ENCODE data around the gene NCEH1.

Gene NCEH1

DNA sequence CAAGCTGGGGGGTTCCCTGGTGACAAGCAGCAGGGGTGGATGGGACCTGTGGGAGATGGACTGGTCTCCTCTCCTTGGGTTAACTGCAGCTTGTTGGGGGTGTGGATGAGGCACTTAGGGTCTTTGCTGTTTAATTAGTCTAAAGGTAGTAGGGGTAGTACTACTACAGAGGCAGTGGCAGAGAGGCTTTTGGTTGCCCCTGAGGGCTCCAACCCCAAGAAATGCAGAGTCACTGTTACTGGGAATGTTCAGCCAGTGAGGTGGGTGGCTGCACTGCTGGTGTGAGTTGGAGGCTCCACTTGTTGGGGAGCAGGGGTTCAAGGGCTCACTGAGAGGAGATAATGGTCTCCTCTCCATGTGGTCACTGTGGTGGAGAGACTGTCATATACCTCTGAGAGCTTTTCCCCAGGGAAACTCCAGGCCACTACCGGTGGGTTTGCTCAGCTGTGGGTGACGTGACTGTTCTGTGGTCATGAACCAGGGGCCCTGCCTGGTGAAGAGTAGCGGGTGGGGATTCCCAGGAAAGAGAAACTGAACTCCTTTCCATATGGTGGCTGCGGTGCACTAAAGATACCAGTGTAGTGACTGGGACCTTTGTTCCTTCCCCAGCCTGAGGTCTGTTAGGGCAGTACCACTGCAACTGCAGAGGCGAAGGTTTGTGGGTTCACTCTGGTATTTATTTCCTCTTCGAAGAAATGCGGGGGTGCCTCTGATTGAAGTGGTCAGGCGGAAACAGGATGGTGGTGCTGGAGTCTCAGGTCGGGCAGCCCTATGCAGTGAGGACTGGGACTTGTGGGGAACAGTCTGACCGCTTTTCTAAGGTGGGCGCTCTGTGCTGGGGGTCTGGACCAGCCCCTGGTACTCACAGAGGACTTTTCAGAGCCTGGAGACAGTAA, 118.7 kb downstream of the NCEH1 start:
- FAIRE-seq: peak; percentile 97
- DNase-seq (ENCODE audit: insufficient read length, low spot score): peak; percentile 29

- no peak for FAIRE-seq
- DNase-seq (ENCODE audit: insufficient read length, low spot score): no peak
Measured at GRCh38 chr3:172591125-172591605, 119.7 kb downstream of the NCEH1 start.

- FAIRE-seq: peak; percentile 47
- DNase-seq (ENCODE audit: insufficient read length, low spot score): no peak
Measured at GRCh38 chr3:172586436-172586835, 124.4 kb downstream of the NCEH1 start.

DNA sequence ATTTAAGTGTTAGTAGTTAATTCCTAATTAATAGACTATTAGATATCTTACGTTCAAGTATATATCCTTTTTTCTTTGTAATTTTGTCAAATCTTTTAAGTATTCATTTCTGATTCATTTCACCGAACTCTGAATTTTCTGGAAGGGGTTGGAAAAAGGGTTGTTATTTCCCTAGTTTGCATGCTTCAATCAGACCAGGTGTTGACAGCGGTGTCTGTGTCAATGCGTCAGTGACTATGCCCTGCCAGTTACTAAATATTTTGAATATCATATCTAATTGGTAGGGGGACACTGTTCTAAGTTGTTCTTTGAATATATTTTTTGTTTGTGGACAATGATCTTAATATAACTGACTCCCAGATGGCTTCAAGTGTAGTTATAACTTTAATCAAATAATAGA, 124.9 kb downstream of the NCEH1 start:
- FAIRE-seq (no peak), DNase-seq (ENCODE audit: insufficient read length, low spot score) (no peak)

DNA sequence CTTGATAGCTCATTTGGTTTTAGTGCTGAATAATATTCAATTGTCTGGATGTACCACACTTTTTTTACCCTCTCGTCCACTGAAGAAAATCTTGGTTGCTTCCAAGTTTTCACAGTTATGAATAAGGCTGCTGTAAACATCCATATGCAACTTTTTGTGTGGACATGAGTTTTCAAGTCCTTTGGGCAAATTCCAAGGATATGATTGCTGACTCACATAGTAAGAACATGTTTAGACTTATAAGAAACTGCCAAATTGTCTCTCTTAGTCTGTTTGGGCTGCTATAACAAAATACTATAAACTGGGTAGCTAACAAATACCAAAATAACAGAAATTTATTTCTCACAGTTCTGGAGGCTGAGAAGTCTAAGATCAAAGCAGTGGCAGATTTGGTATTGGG, 128.2 kb downstream of the NCEH1 start:
- DNase-seq (ENCODE audit: insufficient read length, low spot score) (no peak), FAIRE-seq (no peak)

DNA sequence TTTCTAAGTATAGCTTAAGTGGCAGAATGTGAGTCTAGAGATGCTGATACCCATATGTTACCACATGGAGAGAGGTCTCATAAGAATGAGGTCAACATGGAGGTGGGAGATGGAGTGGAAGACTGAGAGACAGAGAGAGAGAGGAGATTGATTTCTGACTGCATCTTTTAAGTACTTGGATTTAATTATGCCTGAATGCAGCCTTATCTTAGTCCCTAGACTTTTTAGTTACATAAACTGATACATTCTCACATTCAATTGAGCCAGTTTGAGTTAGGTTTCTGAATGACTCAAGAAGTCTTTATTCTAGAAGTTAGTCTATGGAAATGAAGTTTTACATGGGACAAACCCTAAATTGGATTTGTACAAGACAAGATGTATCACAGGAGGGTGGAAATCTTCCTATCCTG, 129.1 kb downstream of the NCEH1 start:
- DNase-seq (ENCODE audit: insufficient read length, low spot score) (no peak), FAIRE-seq (no peak)

DNA sequence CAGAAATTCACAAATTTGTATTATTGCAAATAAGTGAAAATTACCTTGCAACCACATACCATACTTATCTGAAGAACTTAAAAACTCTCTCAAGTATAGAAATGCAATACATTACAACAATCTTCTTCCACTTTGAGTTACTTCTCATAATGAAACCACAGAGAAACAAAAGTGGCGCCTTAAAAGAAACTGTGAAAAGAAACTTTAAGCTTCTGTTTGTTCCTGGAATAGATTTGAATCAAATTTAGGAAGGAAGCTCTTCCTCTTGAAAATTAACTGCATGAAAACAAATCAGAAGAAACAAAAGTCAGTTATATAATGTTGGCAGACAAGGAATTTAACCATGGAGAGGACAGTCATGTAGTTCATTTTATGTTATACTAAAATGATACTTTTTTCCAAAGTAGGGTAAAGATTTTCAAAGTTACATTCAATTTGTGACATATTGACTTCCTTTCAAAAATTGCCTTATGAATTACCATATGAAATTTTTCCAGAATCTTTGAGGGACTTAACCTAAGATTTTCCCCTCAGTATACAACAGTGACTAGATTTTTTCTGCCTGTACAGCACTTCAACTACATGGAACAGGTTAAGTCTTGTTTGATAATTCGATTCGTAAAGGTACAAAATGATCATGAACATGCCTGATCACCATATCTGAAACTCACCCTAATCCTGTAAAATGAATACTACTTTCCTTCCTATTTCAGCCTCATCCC, 130.0 kb downstream of the NCEH1 start:
- peak; percentile 98 for FAIRE-seq
- no peak for DNase-seq (ENCODE audit: insufficient read length, low spot score)
